Tibial artery (tissue), 4 donors: ENCODE measurements around the gene FDXR.
A peak's percentile ranks its signal among the peaks of the same experiment; 100 is the strongest.

ENCODE experiments used
- DNase-seq, 2 donors: peaks; one replicate each; pipeline ENCODE4 v3.0.0-alpha.2; 2019
- H3K27ac ChIP-seq, 2 donors: fragments of 200-600 bp; sonication (generic) in 1 of 2; 1 replicate in 1 of 2; 2 replicates in 1 of 2; pipeline ENCODE4 v1.5.1; 2018 to 2019; ENCODE audit warnings: mild to moderate bottlenecking in 1 of 2
- H3K27me3 ChIP-seq, 2 donors: fragments of 200-600 bp; sonication (generic) in 1 of 2; one replicate each; pipeline versions ENCODE4 v1.5.1 to v1.6.0; 2016 to 2019
- H3K36me3 ChIP-seq, 3 donors: fragments of 200-600 bp; sonication (generic) in 2 of 3; one replicate each; pipeline ENCODE4 v1.5.1; 2016 to 2019; ENCODE audit warnings: mild to moderate bottlenecking in 2 of 3
- H3K4me1 ChIP-seq, 4 donors: fragments of 200-600 bp; sonication (generic) in 2 of 4; 1 replicate in 3 of 4; 2 replicates in 1 of 4; pipeline ENCODE4 v1.5.1; 2016 to 2019
- H3K4me3 ChIP-seq, 2 donors: fragments of 200-600 bp; sonication (generic) in 1 of 2; 1 replicate in 1 of 2; 2 replicates in 1 of 2; pipeline ENCODE4 v1.5.1; 2018 to 2019; ENCODE audit warnings: mild to moderate bottlenecking in 2 of 2
- H3K9me3 ChIP-seq, 3 donors: fragments of 200-600 bp; sonication (generic) in 1 of 3; one replicate each; pipeline ENCODE4 v1.5.1; 2016 to 2019
- CTCF ChIP-seq, 2 experiments: fragments of 200-600 bp in 1 of 2; fragments of 450-650 bp in 1 of 2; IDR thresholded peaks; one replicate each; pipeline ENCODE4 v1.5.1; 2017 to 2019; ENCODE audit warnings: antibody characterized with exemption in 2 of 2, mild to moderate bottlenecking in 1 of 2, moderate library complexity in 1 of 2
- intact Hi-C: fragments of 100-400 bp; cut with DNase I; formaldehyde crosslinking; loops from one replicate; pipeline ENCODE4 v1.15.0; 2023; ENCODE audit warnings: low total_unique reads

Gene FDXR

GRCh38 chr17:74859459-74860228, 13.2 kb downstream of the FDXR start, which contains the start of gene GRIN2C:
Gene GRIN2C (minus strand): TSS chr17:74859885. CDS start chr17:74855092, 4,793 bp downstream.
- DNase-seq = no peak

GRCh38 chr17:74858672-74859458, 13.9 kb downstream of the FDXR start:
- H3K9me3 ChIP-seq = no peaks in the 10 kb centered on the region
- H3K27me3 ChIP-seq = peaks cover 3 to 94% of the 10 kb centered on the region in 2 donors
- H3K4me1 ChIP-seq = peaks cover 0 to 35% (median 25%) of the 10 kb centered on the region in 4 donors
- no peak overlapping the region for H3K4me3 ChIP-seq
- intact Hi-C loops = no loop called here
- TF ChIP-seq CTCF (IDR thresholded peaks at IDR 0.05) = no peak
- no peaks in the 10 kb centered on the region for H3K36me3 ChIP-seq
- no peak for DNase-seq
- H3K27ac ChIP-seq = no peak overlapping the region

More at GRCh38 chr17:74859459-74860228, 13.2 kb downstream of the FDXR start, which contains the start of gene GRIN2C:
- Histone ChIP-seq H3K27me3 (peaks cover 3 to 94% of the 10 kb centered on the region in 2 donors), H3K27ac (no peak within 1 kb of the TSS), H3K36me3 (no peaks in the 10 kb centered on the region), H3K9me3 (no peaks in the 10 kb centered on the region), H3K4me1 (peaks cover 0 to 35% (median 25%) of the 10 kb centered on the region in 4 donors), H3K4me3 (peak within 1 kb of the TSS; percentile 18 to 36)
- TF ChIP-seq CTCF (IDR thresholded peaks at IDR 0.05) = peak in 1 of 2 experiments; percentile 13
- intact Hi-C loops = loop anchor here (5.0 kb wide), 1 partner anchor 67 kb away; no protein-coding TSS in a partner anchor

- Histone ChIP-seq H3K27me3 (peaks cover 3 to 94% of the 10 kb centered on the region in 2 donors), H3K36me3 (no peaks in the 10 kb centered on the region), H3K9me3 (no peaks in the 10 kb centered on the region), H3K4me1 (peaks cover 0 to 33% (median 25%) of the 10 kb centered on the region in 4 donors), H3K4me3 (no peak overlapping the region), H3K27ac (no peak overlapping the region)
- no peak for DNase-seq
- no peak for TF ChIP-seq CTCF (IDR thresholded peaks at IDR 0.05)
- intact Hi-C loops = no loop called here
Observed at GRCh38 chr17:74857191-74857590, 15.6 kb downstream of the FDXR start.

- Histone ChIP-seq H3K36me3 (no peaks in the 10 kb centered on the region), H3K27me3 (peaks cover 2 to 95% of the 10 kb centered on the region in 2 donors), H3K9me3 (no peaks in the 10 kb centered on the region), H3K27ac (no peak overlapping the region), H3K4me3 (no peak overlapping the region), H3K4me1 (peaks cover 0 to 28% (median 15%) of the 10 kb centered on the region in 4 donors)
- no peak for DNase-seq
- no peak for TF ChIP-seq CTCF (IDR thresholded peaks at IDR 0.05)
- intact Hi-C loops = no loop called here
Observed at GRCh38 chr17:74856112-74856511, 16.7 kb downstream of the FDXR start.

DNA sequence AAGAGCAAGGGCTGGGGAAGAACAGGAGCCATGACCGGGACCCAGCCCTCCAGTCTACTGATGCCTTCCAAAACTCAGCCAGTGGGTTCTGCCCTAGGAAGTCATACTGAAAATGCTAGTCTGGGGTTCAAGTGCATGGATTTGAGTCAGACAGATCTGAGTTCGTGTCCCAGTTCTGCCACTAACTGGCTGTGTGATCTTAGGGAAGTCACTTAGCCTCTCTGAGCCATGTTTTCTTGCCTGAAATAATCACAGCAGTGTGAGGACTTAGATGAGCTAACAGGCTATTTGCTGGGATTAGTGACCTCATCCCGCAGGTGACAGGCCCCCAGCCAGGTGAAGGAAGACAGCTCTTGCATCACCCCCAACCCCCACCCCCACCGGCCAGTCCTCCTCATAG, 17.5 kb downstream of the FDXR start:
- Histone ChIP-seq H3K4me1 (peaks cover 0 to 21% (median 8%) of the 10 kb centered on the region in 4 donors), H3K27ac (no peak overlapping the region), H3K27me3 (peaks cover 0 to 95% of the 10 kb centered on the region in 2 donors), H3K36me3 (no peaks in the 10 kb centered on the region), H3K9me3 (no peaks in the 10 kb centered on the region), H3K4me3 (no peak overlapping the region)
- no peak for TF ChIP-seq CTCF (IDR thresholded peaks at IDR 0.05)
- no peak for DNase-seq
- intact Hi-C loops = no loop called here
